ENCODE results near the gene KLHL14.

The KLHL14 gene

DNA sequence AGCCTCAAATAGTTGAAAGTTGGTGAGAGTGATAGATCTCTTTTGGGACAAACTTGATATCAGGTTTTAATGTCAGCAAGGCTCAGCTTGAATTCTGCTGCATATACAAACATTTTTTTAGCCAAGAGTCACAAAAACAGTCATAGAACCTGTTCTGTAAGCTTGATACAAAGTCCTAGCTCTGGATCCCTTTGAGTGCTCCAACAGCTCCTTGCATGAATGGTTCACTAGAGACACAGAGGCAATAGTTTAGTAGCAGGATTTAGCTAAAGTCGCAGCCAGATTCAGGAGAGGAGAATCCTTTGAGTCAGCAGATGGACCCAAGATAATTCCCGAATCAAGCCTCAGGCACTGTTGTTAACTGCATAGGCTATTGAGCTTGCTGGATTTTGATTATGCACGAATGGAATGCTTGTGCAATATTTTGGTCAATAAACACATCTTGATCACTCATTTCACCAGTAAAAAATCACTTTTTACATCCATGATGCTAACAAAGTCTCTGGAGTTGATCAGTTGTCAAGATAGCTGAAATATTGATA lies 148.6 kb downstream of the KLHL14 start:
- DNase-seq: no peak

DNA sequence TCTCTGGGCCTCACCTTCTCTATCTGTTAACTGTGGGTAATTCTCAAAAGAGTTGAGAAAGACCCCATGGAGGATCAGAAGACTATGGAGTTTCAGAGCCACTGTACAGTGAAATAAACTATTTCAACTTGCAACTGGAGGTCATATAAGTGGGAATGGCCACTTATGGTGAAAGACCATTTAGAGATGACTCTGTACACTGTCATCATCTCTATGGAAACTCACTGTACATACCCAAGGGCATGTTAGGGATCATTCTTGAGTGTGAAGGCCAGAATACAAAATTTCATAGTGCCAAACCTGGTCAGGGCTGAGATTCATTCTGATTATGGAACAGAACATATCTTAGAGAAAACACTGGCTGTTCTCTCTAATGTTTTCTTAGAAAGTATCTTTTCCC lies 149.3 kb downstream of the KLHL14 start:
- DNase-seq: no peak

All from HCEC 1CT (cell line).